LoVo (cell line): ENCODE data around the gene EXPH5.

Source experiments
- DNase-seq: peaks from one replicate; pipeline ENCODE4 v3.0.0-alpha.2; 2016; ENCODE audit warnings: low spot score

The EXPH5 gene

GRCh38 chr11:108562746-108563581 is 30.6 kb downstream of the EXPH5 start:
- DNase-seq = no peak

GRCh38 chr11:108561535-108561991 is 32.0 kb downstream of the EXPH5 start:
- DNase-seq = no peak

GRCh38 chr11:108559904-108560303 is 33.7 kb downstream of the EXPH5 start:
- no peak for DNase-seq

- no peak for DNase-seq
Measured at GRCh38 chr11:108559340-108559739, 34.2 kb downstream of the EXPH5 start.

- DNase-seq = no peak
Measured at GRCh38 chr11:108558222-108558621, 35.3 kb downstream of the EXPH5 start.

GRCh38 chr11:108556019-108556418 is 37.5 kb downstream of the EXPH5 start:
- no peak for DNase-seq

- DNase-seq = no peak
Measured at GRCh38 chr11:108551651-108552462, 41.7 kb downstream of the EXPH5 start.

GRCh38 chr11:108549319-108549885 is 44.2 kb downstream of the EXPH5 start:
- DNase-seq = no peak

GRCh38 chr11:108545909-108546501 is 47.6 kb downstream of the EXPH5 start:
- no peak for DNase-seq

GRCh38 chr11:108543316-108543964 is 50.1 kb downstream of the EXPH5 start:
- no peak for DNase-seq

- DNase-seq = no peak
Measured at GRCh38 chr11:108541531-108541930, 52.0 kb downstream of the EXPH5 start.

GRCh38 chr11:108538502-108538901 is 55.1 kb downstream of the EXPH5 start:
- no peak for DNase-seq

GRCh38 chr11:108538022-108538424 is 55.5 kb downstream of the EXPH5 start:
- no peak for DNase-seq

GRCh38 chr11:108536783-108537182 is 56.8 kb downstream of the EXPH5 start:
- DNase-seq = no peak

GRCh38 chr11:108535384-108535955 is 58.1 kb downstream of the EXPH5 start:
- no peak for DNase-seq

- DNase-seq = no peak
Measured at GRCh38 chr11:108534274-108534882, 59.2 kb downstream of the EXPH5 start.

GRCh38 chr11:108530426-108530825 is 63.1 kb downstream of the EXPH5 start:
- DNase-seq = no peak

- DNase-seq = no peak
Measured at GRCh38 chr11:108527382-108527781, 66.2 kb downstream of the EXPH5 start.

- DNase-seq = no peak
Measured at GRCh38 chr11:108525161-108525560, 68.4 kb downstream of the EXPH5 start.

GRCh38 chr11:108524422-108524821 is 69.1 kb downstream of the EXPH5 start:
- no peak for DNase-seq

GRCh38 chr11:108522318-108522717 is 71.2 kb downstream of the EXPH5 start:
- DNase-seq = no peak
